ENCODE results near the gene TSPYL4. TPM values are rescaled to one million over a fixed set of nuclear protein-coding genes. Genes with fewer than 3 reads are reported as not detected.

TSPYL4 gene
- total RNA-seq, 1 donor from 2014 or later: 8.8 TPM

GRCh38 chr6:116258520-116258919 is 4.6 kb upstream of the TSPYL4 start:
- H3K4me1 ChIP-seq: peaks cover 0 to 3% of the 10 kb centered on the region in 2 donors
- H3K27ac ChIP-seq: no peak overlapping the region
- no peak for TF ChIP-seq CTCF (IDR thresholded peaks at IDR 0.05)
- DNase-seq (ENCODE audit: low spot score in 2 of 2): no peak
- H3K4me3 ChIP-seq: no peak overlapping the region
- peaks cover 0 to 3% of the 10 kb centered on the region in 2 donors for H3K36me3 ChIP-seq
- H3K27me3 ChIP-seq: no peaks in the 10 kb centered on the region
- intact Hi-C loops (cut with DNase I): no loop called here
- no peaks in the 10 kb centered on the region for H3K9me3 ChIP-seq

DNA sequence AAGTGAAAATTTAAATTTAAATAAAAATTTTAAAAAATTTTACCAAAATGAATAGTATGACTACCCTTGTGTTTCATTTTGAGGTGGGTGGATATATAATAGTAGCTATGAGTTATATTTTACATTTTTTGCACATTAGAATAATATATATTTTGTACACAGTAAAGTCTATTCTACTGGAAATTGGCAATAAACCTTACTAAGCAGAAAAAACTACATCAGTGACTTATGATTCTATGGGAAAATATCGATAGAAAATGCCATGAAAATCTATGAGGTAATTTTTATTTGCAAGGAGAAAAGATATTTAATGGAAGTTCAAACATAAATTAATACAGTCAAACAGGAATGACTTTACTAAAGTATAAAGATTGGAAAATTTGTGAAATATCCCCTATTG is 2.8 kb upstream of the TSPYL4 start:
- no peak for DNase-seq (ENCODE audit: low spot score in 2 of 2)
- Histone ChIP-seq H3K4me1 (peaks cover 6 to 7% of the 10 kb centered on the region in 2 donors), H3K36me3 (peaks cover 0 to 3% of the 10 kb centered on the region in 2 donors), H3K4me3 (no peak overlapping the region), H3K27ac (no peak overlapping the region), H3K9me3 (no peaks in the 10 kb centered on the region), H3K27me3 (no peaks in the 10 kb centered on the region)
- no peak for TF ChIP-seq CTCF (IDR thresholded peaks at IDR 0.05)
- intact Hi-C loops (cut with DNase I): no loop called here

DNA sequence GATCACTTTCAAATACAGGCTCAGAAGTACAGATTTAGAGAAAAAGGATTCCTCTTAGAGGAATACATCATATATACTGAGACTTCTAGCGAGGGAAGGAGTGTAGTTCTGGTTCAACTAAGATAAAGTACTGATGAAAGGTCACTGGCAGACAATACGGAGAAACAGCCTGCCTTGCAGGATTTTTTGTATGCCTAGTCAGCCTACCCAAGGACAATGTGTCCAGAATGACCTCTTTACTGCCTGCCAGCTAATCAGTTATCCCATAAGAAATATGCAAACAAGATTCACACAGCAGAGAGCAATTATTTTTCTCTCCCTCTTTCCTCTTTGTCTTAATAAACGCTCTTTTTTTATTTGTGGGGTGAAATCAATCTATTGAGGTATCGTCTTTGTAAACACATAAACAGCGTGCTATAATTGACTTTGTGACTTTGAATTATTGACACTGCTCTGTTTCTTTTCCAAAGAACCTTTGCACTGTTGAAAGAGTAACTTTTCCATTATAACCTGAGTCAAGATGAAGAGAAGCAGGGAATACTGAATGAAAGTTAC is 1.4 kb upstream of the TSPYL4 start:
- peaks cover 11 to 17% of the 10 kb centered on the region in 2 donors for H3K4me1 ChIP-seq
- H3K4me3 ChIP-seq: no peak overlapping the region
- H3K9me3 ChIP-seq: no peaks in the 10 kb centered on the region
- H3K27me3 ChIP-seq: no peaks in the 10 kb centered on the region
- DNase-seq (ENCODE audit: low spot score in 2 of 2): no peak
- H3K27ac ChIP-seq: no peak overlapping the region
- no peak for TF ChIP-seq CTCF (IDR thresholded peaks at IDR 0.05)
- intact Hi-C loops (cut with DNase I): no loop called here
- H3K36me3 ChIP-seq: peaks cover 0 to 3% of the 10 kb centered on the region in 2 donors

- intact Hi-C loops (cut with DNase I): loop anchor here (1.0 kb wide), 1 partner anchor 25 kb away; the partner anchor contains the start of gene TSPYL1
- Histone ChIP-seq H3K27me3 (no peaks in the 10 kb centered on the region), H3K4me3 (peak overlapping the region; percentile 66 to 90), H3K9me3 (no peaks in the 10 kb centered on the region), H3K36me3 (no peaks in the 10 kb centered on the region), H3K27ac (peak overlapping the region; percentile 83 to 92), H3K4me1 (peaks cover 11 to 19% of the 10 kb centered on the region in 2 donors)
- no peak for TF ChIP-seq CTCF (IDR thresholded peaks at IDR 0.05)
- DNase-seq (ENCODE audit: low spot score in 2 of 2): no peak
Observed at GRCh38 chr6:116254297-116255056, 602 bp upstream of the TSPYL4 start.

DNA sequence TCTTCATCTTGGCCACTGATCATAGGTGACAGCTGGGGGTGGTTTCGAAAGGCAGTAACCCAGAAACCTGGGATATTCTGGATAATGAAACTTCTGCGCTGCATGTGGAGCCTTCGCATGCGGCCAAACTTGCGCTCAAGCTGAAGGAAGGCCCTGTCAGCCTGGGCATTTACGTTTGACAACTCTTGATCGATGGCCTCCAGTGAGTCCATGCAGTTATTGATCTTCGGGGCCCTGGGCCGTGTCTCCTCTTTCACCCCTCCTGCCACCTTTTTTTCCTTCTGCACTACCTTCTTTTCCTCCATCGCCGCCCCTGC is 729 bp downstream of the TSPYL4 start:
- DNase-seq (ENCODE audit: low spot score in 2 of 2): no peak
- TF ChIP-seq CTCF (IDR thresholded peaks at IDR 0.05): no peak
- H3K27ac ChIP-seq: peak overlapping the region; percentile 83 to 92
- no peaks in the 10 kb centered on the region for H3K9me3 ChIP-seq
- no peaks in the 10 kb centered on the region for H3K36me3 ChIP-seq
- H3K4me1 ChIP-seq: peaks cover 11 to 26% of the 10 kb centered on the region in 2 donors
- H3K27me3 ChIP-seq: no peaks in the 10 kb centered on the region
- H3K4me3 ChIP-seq: peak overlapping the region; percentile 66 to 90
- intact Hi-C loops (cut with DNase I): loop anchor here (2.0 kb wide), 1 partner anchor 152 kb away; the partner anchor contains the start of gene NT5DC1
